Measurements from ENCODE around the gene RAPGEF2. TPM values are rescaled to one million over a fixed set of nuclear protein-coding genes. Genes with fewer than 3 reads are reported as not detected.

RAPGEF2 gene
- total and polyA plus RNA-seq, 2 of the 8 experiments (the other 6 are each of a cell fraction or from before 2014, with no cell fraction given), result 24.4 to 48.6 TPM

- TF ChIP-seq SIRT6 (IDR thresholded peaks at IDR 0.05; ENCODE audit: low read length), result no peak
- TF ChIP-seq TEAD4 (IDR thresholded peaks at IDR 0.05; ENCODE audit: low read depth, low read length), result no peak
- TF ChIP-seq POU5F1 (IDR thresholded peaks at IDR 0.05; ENCODE audit: low read depth, low read length), result no peak
- TF ChIP-seq ZNF274 (IDR thresholded peaks at IDR 0.05; ENCODE audit: borderline replicate concordance, extremely low read depth, low read length), result no peak
- TF ChIP-seq KDM1A (IDR thresholded peaks at IDR 0.05; ENCODE audit: borderline replicate concordance, low read length), result no peak
These were observed 14.7 kb downstream of the RAPGEF2 start (continued) for GRCh38 chr4:159117564-159117963.

All from H1 (cell line).